GM12875 (cell line): ENCODE results near the gene LMTK2.
"Not testable (repeated sequence)": the region's sequence is repeated elsewhere in the genome, so short reads cannot be mapped to it uniquely, and the experiment has no call there.

Experiments
- H3K4me3 ChIP-seq: one replicate; pipeline ENCODE4 v1.5.1; 2011; ENCODE audit warnings: low read depth, low read length, control low read depth
- TF ChIP-seq, protein P1 (sequence below): IDR thresholded peaks from 2 replicates; pipeline ENCODE4 v1.5.1; 2011; ENCODE audit warnings: low read depth, mild to moderate bottlenecking, control low read depth, inconsistent platforms, low read length, moderate library complexity, borderline replicate concordance; ENCODE audit not compliant: insufficient read depth

LMTK2 gene

GRCh38 chr7:98116656-98117461 lies 10.2 kb downstream of the LMTK2 start:
- TF ChIP-seq, protein P1, sequence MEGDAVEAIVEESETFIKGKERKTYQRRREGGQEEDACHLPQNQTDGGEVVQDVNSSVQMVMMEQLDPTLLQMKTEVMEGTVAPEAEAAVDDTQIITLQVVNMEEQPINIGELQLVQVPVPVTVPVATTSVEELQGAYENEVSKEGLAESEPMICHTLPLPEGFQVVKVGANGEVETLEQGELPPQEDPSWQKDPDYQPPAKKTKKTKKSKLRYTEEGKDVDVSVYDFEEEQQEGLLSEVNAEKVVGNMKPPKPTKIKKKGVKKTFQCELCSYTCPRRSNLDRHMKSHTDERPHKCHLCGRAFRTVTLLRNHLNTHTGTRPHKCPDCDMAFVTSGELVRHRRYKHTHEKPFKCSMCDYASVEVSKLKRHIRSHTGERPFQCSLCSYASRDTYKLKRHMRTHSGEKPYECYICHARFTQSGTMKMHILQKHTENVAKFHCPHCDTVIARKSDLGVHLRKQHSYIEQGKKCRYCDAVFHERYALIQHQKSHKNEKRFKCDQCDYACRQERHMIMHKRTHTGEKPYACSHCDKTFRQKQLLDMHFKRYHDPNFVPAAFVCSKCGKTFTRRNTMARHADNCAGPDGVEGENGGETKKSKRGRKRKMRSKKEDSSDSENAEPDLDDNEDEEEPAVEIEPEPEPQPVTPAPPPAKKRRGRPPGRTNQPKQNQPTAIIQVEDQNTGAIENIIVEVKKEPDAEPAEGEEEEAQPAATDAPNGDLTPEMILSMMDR, result no peak
- H3K4me3 ChIP-seq, result no peak overlapping the region

DNA sequence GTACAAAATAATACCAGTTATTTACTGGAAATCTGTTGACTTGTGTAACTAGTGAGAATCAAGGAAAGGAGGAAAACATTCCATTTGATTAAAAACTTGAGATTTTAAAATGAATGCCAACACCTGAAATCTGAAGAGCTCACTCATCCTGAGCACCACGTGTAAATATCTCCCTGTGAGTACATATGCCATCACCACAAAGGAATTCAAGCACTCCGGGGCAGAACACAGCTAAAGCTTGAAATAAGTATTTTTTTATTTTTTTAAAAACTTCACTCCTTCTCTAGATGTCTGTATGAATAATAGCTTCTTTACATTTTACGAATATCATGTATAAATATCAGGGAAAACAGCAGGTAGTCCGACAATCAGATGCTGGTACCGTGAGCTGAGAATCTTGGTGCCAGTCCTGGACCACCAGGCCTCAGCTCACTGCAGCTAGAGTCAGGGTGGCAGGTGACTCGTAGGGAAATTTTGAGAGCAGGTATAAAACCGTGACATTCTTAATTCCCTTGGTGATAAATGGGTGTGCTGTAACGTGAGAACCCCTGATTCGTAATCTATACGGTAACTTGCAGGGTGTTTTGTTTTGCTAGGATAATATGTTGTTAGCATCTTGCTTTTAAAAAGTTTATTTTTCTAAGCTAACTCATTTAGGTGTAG lies 12.7 kb downstream of the LMTK2 start:
- TF ChIP-seq, protein P1, result no peak
- H3K4me3 ChIP-seq, result no peak overlapping the region

DNA sequence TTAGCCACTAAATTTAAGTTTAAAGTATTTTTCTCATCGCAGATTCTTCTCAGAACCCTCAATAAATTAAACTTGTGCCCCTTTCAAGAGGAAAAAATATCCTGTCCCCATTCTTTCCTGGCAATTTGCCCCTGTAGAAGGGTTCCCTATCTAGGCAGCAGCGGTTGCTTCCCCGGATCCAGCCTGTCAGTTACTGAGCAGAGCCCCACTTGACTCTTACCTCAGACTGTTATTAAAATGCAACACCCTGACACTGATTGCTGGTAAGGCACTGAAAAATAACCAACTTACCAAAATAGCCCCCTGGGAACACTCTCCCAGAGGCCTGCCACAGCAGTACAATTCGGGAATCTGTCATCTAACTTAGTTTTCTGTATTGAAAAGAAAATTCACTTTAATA lies 13.9 kb downstream of the LMTK2 start:
- TF ChIP-seq, protein P1, result no peak
- H3K4me3 ChIP-seq, result no peak overlapping the region

DNA sequence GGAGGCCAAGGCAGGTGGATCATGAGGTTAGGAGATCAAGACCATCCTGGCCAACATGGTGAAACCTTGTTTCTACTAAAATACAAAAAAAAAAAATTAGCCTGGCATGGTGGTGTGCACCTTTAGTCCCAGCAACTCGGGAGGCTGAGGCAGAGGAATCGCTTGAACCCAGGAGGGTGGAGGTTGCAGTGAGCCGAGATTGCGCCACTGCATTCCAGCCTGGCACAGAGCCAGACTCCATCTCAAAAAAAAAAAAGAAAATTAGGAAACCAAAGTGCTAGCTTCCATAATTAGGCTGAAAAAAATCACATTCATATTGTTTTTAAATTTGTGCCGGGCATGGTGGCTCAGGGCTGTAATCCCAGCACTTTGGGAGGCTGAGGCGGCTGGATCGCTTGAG lies 14.7 kb downstream of the LMTK2 start:
- not testable (repeated sequence) for H3K4me3 ChIP-seq

DNA sequence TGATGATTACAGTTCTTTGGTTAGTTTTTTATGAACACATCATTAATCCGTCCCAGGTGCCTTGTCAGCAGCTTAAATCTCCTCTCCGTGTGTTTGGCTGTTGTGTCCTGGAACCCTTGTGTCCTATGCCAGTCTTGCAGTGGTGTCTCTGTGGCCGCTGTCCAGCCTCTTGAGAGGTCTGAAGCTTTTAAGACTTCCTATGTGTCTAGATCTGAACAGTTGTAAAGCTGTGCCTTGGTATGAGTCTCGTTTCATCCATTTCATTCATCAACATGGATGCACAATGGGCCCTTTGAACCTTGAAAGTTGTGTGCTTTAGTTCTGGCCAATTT lies 16.7 kb downstream of the LMTK2 start:
- TF ChIP-seq, protein P1, result no peak

GRCh38 chr7:98125759-98126158 lies 19.1 kb downstream of the LMTK2 start:
- TF ChIP-seq, protein P1, result no peak
- H3K4me3 ChIP-seq, result no peak overlapping the region

More for the DNA sequence above, 16.7 kb downstream of the LMTK2 start:
- no peak overlapping the region for H3K4me3 ChIP-seq

DNA sequence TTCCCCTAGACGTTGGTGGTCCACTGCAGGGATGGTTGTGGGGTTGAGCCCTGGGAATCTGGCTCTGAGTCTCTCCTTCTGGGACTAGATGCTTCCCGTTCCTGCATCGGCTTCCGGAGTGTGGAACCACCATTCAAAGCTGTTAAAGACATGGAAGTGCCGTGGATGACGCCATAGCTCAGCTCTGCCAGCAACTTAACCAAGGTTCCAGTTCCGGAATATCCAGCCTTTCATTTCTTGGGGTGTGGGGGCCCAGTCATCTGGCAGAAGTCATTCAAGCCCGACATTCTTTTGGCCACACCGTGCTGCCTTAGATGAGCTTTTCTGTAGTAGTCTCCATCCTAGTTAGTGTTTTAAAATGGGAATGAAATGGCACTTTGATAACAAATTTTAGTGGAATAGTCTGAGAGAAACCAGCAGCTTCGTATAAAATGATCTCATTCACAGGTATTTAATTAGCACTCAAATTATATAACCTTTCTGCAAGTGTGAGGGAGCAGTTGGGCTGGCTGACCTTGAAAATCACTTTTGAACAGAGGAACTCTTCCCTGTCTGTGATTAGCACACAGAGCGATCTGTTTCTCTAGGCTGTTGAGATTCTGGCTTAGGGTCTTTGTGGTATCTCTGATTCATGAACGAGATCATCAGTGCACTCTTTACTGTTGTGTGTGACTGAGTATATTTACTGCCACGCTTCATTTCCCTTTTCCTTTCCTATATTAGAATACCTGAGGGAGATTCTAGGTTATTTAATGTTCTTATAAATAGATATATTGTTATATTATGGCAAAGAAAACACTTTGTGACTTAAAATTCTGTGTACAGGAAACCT lies 19.9 kb downstream of the LMTK2 start:
- H3K4me3 ChIP-seq, result no peak overlapping the region
- TF ChIP-seq, protein P1, result no peak
